ENCODE results near the gene DTX2.
"Not testable (repeated sequence)": the region's sequence is repeated elsewhere in the genome, so short reads cannot be mapped to it uniquely, and the experiment has no call there.

The DTX2 gene

DNA sequence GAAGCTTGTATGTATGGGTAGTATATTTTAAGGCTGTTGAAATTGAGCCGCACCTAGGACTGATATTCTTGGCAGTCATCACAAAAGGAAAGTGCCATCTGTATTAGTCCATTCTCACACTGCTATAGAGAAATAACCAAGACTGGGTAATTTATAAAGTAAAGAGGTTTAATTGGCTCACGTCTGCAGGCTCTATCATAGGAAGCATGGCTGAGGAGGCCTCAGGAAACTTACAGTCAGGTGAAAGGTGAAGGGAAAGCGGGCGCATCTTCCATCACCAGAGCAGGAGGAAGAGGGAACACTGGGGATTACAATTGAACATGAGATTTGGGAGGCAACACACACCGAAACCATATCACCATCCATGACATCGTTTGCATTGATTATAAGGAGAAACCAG is 90.5 kb downstream of the DTX2 start:
- H3F3A ChIP-seq (ENCODE audit: control insufficient read depth, insufficient read depth); H3K27ac ChIP-seq (ENCODE audit: low read depth, low read length); H3K9me2 ChIP-seq (replicated peaks; ENCODE audit: control insufficient read depth, low read length); H3K4me2 ChIP-seq (ENCODE audit: low read length); H3K27me3 ChIP-seq (ENCODE audit: control insufficient read depth, low read length); H3K4me3 ChIP-seq (ENCODE audit: low read length); H3K4me1 ChIP-seq (ENCODE audit: control insufficient read depth, low read length); H3K9me3 ChIP-seq (ENCODE audit: control insufficient read depth, insufficient read depth, low read length); H4K20me1 ChIP-seq (ENCODE audit: control insufficient read depth, insufficient read depth, low read depth, low read length): not testable (repeated sequence)
- Histone ChIP-seq H3K36me3 (ENCODE audit: control insufficient read depth, low read length) (peaks cover 32% of the 10 kb centered on the region), H3K79me2 (ENCODE audit: control insufficient read depth, low read length) (peaks cover 61% of the 10 kb centered on the region)
